Measurements from ENCODE around the gene IFFO2. TPM values are rescaled to one million over a fixed set of nuclear protein-coding genes. Genes with fewer than 3 reads are reported as not detected.

IFFO2 gene
- total and polyA plus RNA-seq, 10 of the 15 experiments (the other 5 are each of a cell fraction or from before 2014, with no cell fraction given), result 1.2 to 18.4 (median 6.7) TPM

DNA sequence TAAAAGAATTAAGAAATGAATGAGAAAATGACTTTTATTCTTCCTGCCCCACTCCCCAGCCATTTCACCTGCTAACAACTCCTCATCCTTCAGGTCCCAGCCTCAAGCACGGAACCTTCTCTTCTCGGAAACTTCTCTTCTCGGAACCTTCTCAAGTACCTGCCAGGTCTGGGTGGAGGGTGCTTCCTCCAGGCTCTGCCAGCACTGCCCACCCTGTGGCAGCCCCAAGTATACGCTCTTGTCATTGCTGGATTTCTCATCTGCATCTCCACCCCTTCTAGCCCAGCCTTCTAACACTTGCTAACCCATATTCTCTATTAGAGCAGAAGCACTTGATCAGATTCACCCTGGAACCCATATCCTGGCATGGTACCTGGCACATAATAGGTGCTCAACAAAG is 3.9 kb upstream of the IFFO2 start:
- H3K27me3 ChIP-seq (replicated peaks in 1 of 2; ENCODE audit: control insufficient read depth in 2 of 2, insufficient read depth in 2 of 2, low read length in 1 of 2), result peaks cover 1 to 3% of the 10 kb centered on the region in 2 experiments; a peak in 3 of 4 replicates
- ATAC-seq (no peak), FAIRE-seq (no peak), DNase-seq (ENCODE audit: low read depth, low spot score) (no peak)
- intact Hi-C loops (cut with micrococcal nuclease; ENCODE audit: unreplicated experiment) (no loop called here), in situ Hi-C loops (cut with MboI) (no loop called here)
- peaks cover 5% of the 10 kb centered on the region for H3K79me2 ChIP-seq (ENCODE audit: control insufficient read depth, insufficient read depth, low read length)
- ChIA-PET RAD21 (ENCODE audit: unreplicated experiment) (no interaction called here), SMC1A (ENCODE audit: uncharacterized antibody, unreplicated experiment) (no interaction called here), CTCF (no interaction called here), POLR2A (no interaction called here)
- no peak overlapping the region for H3K4me2 ChIP-seq (ENCODE audit: control insufficient read depth, insufficient read depth)
- no peak overlapping the region for H3K27ac ChIP-seq (ENCODE audit: control insufficient read depth, insufficient read depth)
- WGBS (ENCODE audit: insufficient coverage, insufficient replicate concordance, low lambda C conversion rate, missing lambda C conversion rate), result 91% methylated on average over 4 of the region's 4 CpGs
- H3K9ac ChIP-seq (ENCODE audit: control insufficient read depth, insufficient read depth, low read length), result no peak overlapping the region
- H3K9me3 ChIP-seq (replicated peaks; ENCODE audit: control insufficient read depth, insufficient read depth, low read length), result no peaks in the 10 kb centered on the region
- no peak overlapping the region for H2AFZ ChIP-seq (ENCODE audit: control insufficient read depth, low read depth, low read length)
- no peak overlapping the region for H3K4me3 ChIP-seq
- H3K36me3 ChIP-seq (ENCODE audit: control insufficient read depth in 2 of 2, insufficient read depth in 2 of 2, low read length in 1 of 2), result no peaks in the 10 kb centered on the region
- peaks cover 15% of the 10 kb centered on the region for H3K4me1 ChIP-seq (ENCODE audit: control insufficient read depth, insufficient read depth, low read length)
- no peaks in the 10 kb centered on the region for H4K20me1 ChIP-seq (ENCODE audit: control insufficient read depth, insufficient read depth)
- no TSS peak for BruUV-seq (replicated peaks)
- no peak for TF ChIP-seq NR2C2 (IDR thresholded peaks at IDR 0.05; ENCODE audit: borderline replicate concordance, control insufficient read depth, insufficient read length, low read depth)
- no peak for TF ChIP-seq YY1 (IDR thresholded peaks at IDR 0.05; ENCODE audit: low read depth, low read length)
- no peak for TF ChIP-seq SMC3 (IDR thresholded peaks at IDR 0.05; ENCODE audit: borderline replicate concordance, low read length)
- no peak for TF ChIP-seq POLR2AphosphoS5 (IDR thresholded peaks at IDR 0.05; ENCODE audit: low read length)
- TF ChIP-seq, protein P1, sequence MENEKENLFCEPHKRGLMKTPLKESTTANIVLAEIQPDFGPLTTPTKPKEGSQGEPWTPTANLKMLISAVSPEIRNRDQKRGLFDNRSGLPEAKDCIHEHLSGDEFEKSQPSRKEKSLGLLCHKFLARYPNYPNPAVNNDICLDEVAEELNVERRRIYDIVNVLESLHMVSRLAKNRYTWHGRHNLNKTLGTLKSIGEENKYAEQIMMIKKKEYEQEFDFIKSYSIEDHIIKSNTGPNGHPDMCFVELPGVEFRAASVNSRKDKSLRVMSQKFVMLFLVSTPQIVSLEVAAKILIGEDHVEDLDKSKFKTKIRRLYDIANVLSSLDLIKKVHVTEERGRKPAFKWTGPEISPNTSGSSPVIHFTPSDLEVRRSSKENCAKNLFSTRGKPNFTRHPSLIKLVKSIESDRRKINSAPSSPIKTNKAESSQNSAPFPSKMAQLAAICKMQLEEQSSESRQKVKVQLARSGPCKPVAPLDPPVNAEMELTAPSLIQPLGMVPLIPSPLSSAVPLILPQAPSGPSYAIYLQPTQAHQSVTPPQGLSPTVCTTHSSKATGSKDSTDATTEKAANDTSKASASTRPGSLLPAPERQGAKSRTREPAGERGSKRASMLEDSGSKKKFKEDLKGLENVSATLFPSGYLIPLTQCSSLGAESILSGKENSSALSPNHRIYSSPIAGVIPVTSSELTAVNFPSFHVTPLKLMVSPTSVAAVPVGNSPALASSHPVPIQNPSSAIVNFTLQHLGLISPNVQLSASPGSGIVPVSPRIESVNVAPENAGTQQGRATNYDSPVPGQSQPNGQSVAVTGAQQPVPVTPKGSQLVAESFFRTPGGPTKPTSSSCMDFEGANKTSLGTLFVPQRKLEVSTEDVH (IDR thresholded peaks at IDR 0.05; ENCODE audit: low read depth, partially characterized antibody), result no peak
- no peak for TF ChIP-seq KDM1A (IDR thresholded peaks at IDR 0.05; ENCODE audit: borderline replicate concordance)
- TF ChIP-seq HDAC6 (IDR thresholded peaks at IDR 0.05; ENCODE audit: unreplicated experiment), result no peak
- no peak for TF ChIP-seq RAD51 (IDR thresholded peaks at IDR 0.05)
- no peak for TF ChIP-seq TCF3 (IDR thresholded peaks at IDR 0.05; ENCODE audit: borderline replicate concordance, insufficient read depth, low read depth, low read length)
- no peak for TF ChIP-seq BACH1 (IDR thresholded peaks at IDR 0.05; ENCODE audit: borderline replicate concordance)
- TF ChIP-seq, protein P2, sequence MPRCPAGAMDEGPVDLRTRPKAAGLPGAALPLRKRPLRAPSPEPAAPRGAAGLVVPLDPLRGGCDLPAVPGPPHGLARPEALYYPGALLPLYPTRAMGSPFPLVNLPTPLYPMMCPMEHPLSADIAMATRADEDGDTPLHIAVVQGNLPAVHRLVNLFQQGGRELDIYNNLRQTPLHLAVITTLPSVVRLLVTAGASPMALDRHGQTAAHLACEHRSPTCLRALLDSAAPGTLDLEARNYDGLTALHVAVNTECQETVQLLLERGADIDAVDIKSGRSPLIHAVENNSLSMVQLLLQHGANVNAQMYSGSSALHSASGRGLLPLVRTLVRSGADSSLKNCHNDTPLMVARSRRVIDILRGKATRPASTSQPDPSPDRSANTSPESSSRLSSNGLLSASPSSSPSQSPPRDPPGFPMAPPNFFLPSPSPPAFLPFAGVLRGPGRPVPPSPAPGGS (IDR thresholded peaks at IDR 0.05; ENCODE audit: borderline replicate concordance, insufficient read depth, low read depth, low read length, poor library complexity, severe bottlenecking), result no peak
- no peak for TF ChIP-seq EGR1 (IDR thresholded peaks at IDR 0.05; ENCODE audit: borderline replicate concordance in 1 of 2, low read depth in 2 of 2, low read length in 2 of 2)
- TF ChIP-seq, protein P3, sequence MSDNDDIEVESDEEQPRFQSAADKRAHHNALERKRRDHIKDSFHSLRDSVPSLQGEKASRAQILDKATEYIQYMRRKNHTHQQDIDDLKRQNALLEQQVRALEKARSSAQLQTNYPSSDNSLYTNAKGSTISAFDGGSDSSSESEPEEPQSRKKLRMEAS (IDR thresholded peaks at IDR 0.05; ENCODE audit: low read depth, low read length), result no peak
- no peak for TF ChIP-seq IKZF2 (IDR thresholded peaks at IDR 0.05)
- no peak for TF ChIP-seq NRF1 (conservative IDR thresholded peaks at IDR 0.05; ENCODE audit: low read depth, low read length)
- no peak for TF ChIP-seq ZZZ3 (IDR thresholded peaks at IDR 0.05; ENCODE audit: control insufficient read depth, insufficient read length, low read depth)
- TF ChIP-seq, protein P4, sequence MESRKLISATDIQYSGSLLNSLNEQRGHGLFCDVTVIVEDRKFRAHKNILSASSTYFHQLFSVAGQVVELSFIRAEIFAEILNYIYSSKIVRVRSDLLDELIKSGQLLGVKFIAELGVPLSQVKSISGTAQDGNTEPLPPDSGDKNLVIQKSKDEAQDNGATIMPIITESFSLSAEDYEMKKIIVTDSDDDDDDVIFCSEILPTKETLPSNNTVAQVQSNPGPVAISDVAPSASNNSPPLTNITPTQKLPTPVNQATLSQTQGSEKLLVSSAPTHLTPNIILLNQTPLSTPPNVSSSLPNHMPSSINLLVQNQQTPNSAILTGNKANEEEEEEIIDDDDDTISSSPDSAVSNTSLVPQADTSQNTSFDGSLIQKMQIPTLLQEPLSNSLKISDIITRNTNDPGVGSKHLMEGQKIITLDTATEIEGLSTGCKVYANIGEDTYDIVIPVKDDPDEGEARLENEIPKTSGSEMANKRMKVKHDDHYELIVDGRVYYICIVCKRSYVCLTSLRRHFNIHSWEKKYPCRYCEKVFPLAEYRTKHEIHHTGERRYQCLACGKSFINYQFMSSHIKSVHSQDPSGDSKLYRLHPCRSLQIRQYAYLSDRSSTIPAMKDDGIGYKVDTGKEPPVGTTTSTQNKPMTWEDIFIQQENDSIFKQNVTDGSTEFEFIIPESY (IDR thresholded peaks at IDR 0.05), result no peak
- no peak for TF ChIP-seq GABPA (IDR thresholded peaks at IDR 0.05; ENCODE audit: low read depth)

Data from GM12878 (cell line).